NOMO-1 (cell line): ENCODE results near the gene SOX14.
A peak's percentile ranks its signal among the peaks of the same experiment; 100 is the strongest.

Experiments
- DNase-seq, 2 experiments: peaks; one replicate each; lab custom pipeline; 2025; ENCODE audit not compliant: unreplicated experiment in 2 of 2; lab: John Stamatoyannopoulos, UW

Gene SOX14

GRCh38 chr3:137767538-137768360 lies 3.6 kb downstream of the SOX14 start:
- no peak for DNase-seq

- no peak for DNase-seq
Measured at GRCh38 chr3:137768361-137769321, 4.5 kb downstream of the SOX14 start.

- DNase-seq: no peak
Measured at GRCh38 chr3:137769322-137770065, 5.4 kb downstream of the SOX14 start.

GRCh38 chr3:137770066-137770834 lies 6.1 kb downstream of the SOX14 start:
- no peak for DNase-seq

- no peak for DNase-seq
Measured at GRCh38 chr3:137770835-137771399, 6.8 kb downstream of the SOX14 start.

GRCh38 chr3:137771401-137772213 lies 7.5 kb downstream of the SOX14 start:
- no peak for DNase-seq

- no peak for DNase-seq
Measured at GRCh38 chr3:137772214-137772955, 8.3 kb downstream of the SOX14 start.

GRCh38 chr3:137778941-137779340 lies 14.8 kb downstream of the SOX14 start:
- DNase-seq: no peak

- DNase-seq: no peak
Measured at GRCh38 chr3:137787529-137787928, 23.4 kb downstream of the SOX14 start.

- no peak for DNase-seq
Measured at GRCh38 chr3:137789236-137789635, 25.1 kb downstream of the SOX14 start.

- peak; percentile 3 to 20 for DNase-seq
Measured at GRCh38 chr3:137792626-137793271, 28.6 kb downstream of the SOX14 start.

- no peak for DNase-seq
Measured at GRCh38 chr3:137796993-137797392, 32.9 kb downstream of the SOX14 start.

- DNase-seq: no peak
Measured at GRCh38 chr3:137803215-137803614, 39.1 kb downstream of the SOX14 start.

- DNase-seq: no peak
Measured at GRCh38 chr3:137807998-137808397, 43.9 kb downstream of the SOX14 start.

- DNase-seq: no peak
Measured at GRCh38 chr3:137809509-137809908, 45.4 kb downstream of the SOX14 start.

- DNase-seq: no peak
Measured at GRCh38 chr3:137812023-137812422, 47.9 kb downstream of the SOX14 start.

- no peak for DNase-seq
Measured at GRCh38 chr3:137815251-137815650, 51.1 kb downstream of the SOX14 start.
